Vagina (tissue), 2 donors: Measurements from ENCODE around the gene AHNAK.

Source experiments
- CTCF ChIP-seq, 3 experiments: fragments of 450-650 bp in 2 of 3; fragments of 200-600 bp in 1 of 3; sonication (generic) in 1 of 3; IDR thresholded peaks; one replicate each; pipeline ENCODE4 v1.5.1; 2017 to 2019; ENCODE audit warnings: antibody characterized with exemption in 3 of 3, mild to moderate bottlenecking in 2 of 3, moderate library complexity in 2 of 3
- POLR2A ChIP-seq, 2 donors: fragments of 450-650 bp; IDR thresholded peaks; one replicate each; pipeline ENCODE4 v1.6.1; 2017; ENCODE audit warnings: antibody characterized with exemption in 2 of 2, mild to moderate bottlenecking in 2 of 2, moderate library complexity in 2 of 2

- no peak for TF ChIP-seq CTCF (IDR thresholded peaks at IDR 0.05)
- TF ChIP-seq POLR2A (IDR thresholded peaks at IDR 0.05), result no peak
These were observed 140.6 kb downstream of the AHNAK start for GRCh38 chr11:62406034-62406433.
